Middle frontal gyrus (tissue), 1 donor: ENCODE results near the gene SRRM4.

Experiments
- DNase-seq: peaks from one replicate; pipeline ENCODE4 v3.0.0-alpha.2; 2015; ENCODE audit warnings: low spot score; ENCODE audit errors: extremely low spot score

SRRM4 gene

DNA sequence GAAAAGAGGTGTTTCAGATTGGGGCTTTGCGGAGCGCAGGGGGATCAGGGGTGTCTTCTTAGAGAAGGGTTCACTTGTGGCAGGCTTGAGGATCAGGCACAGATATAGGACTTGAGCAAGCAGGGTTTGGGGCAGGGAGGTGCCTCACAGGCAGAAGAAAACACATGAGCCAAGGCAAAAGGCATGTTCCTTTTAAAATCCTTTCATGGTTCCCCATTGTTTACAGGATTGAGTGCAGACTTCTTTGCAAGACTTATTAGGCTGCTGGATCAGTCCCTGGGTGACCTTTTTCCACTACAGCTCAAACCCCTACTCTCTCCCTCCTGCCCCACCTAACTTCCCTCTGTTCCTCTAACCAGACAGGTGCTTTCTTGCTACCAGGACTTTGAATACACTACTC, 217.1 kb downstream of the SRRM4 start:
- DNase-seq = no peak

DNA sequence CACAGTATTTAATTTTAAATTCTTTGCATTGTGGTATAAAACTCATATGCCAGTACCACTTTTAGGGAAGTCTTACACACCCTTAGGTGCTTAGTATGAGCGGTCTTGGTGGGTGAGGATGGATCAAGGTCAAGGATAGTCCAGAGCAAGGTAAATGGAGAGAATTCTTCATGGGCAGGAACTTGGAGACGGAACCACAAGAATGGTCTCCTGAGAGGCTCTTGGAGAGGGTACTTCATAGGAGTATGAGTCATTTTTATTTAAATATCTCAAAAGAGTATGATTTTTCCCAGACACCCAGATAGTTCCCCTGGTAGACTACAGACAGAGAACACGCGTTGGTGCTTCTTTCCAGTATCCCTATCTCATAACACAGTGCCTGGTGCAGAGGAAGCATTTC, 219.3 kb downstream of the SRRM4 start:
- no peak for DNase-seq

DNA sequence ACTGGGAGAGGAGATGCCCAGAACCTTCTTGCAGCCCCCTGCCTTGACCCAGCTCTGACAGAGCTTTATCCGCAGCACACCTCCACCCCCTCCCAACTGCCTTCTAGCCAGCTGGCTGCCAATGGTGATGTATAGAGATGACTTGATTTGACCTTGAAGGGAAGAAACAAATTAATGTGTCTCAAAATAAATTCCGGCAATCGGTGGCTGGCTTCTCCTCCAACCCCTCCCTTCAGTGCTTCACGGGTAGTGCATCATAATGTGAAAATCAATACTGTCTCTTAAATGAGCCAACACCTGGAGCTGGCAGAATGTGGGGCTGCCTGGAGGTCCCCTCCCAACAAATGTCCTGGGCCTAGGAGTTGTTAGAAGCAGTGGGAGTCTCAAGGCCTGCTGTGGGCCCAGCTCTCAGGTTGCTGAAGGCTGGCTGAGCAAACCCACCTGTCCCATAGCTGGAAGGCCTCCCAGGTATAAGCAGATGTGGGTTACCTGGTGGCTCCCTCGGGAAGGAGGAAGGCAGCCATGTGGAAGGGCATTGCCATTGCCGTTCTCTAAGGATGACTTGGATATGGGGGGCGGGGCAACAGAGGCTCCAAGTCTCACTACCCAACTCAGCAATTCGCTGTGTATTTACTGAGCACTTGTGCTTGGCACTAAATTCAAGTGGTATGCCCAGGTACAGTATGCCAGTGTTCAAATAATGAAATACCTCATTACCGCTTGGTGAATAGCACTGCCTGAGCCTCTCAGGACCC, 220.6 kb downstream of the SRRM4 start:
- DNase-seq = no peak

DNA sequence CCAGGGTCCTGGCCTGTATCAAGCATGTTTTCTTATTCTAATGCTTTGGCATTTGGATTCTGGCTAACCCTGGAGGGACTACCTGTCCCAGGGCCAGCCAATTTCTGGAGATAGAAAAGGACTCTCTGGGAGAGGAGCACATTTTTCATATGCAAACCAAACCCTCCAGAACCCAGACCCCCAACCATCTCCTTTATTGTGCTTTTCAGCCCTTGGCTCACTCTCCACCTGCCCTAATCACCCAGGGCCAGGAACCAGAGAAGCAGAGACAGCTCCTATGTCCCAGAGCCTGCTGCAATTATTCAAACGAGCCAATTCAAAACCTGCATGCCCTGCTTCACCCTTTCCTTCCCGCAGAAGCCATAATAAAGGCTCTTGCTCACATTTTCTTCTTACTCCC, 221.2 kb downstream of the SRRM4 start:
- DNase-seq = no peak

DNA sequence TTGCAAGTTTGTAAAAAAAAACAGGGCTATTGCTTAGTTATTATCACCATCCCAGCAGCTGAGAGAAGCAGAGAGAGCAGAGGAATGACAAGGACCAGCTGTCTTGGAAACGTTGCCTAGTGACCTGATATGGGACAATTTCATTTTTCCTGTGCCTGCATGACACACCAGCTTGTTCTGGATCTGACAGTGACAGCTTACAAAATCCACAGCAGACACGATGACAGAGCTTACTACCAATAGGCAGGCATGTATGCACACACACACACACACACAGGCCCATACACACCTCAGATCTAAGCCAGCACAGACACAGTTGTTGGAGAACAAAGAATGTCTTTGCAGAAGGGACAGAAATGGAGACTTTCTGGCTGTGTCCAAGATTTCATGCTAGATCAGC, 222.8 kb downstream of the SRRM4 start:
- no peak for DNase-seq

DNA sequence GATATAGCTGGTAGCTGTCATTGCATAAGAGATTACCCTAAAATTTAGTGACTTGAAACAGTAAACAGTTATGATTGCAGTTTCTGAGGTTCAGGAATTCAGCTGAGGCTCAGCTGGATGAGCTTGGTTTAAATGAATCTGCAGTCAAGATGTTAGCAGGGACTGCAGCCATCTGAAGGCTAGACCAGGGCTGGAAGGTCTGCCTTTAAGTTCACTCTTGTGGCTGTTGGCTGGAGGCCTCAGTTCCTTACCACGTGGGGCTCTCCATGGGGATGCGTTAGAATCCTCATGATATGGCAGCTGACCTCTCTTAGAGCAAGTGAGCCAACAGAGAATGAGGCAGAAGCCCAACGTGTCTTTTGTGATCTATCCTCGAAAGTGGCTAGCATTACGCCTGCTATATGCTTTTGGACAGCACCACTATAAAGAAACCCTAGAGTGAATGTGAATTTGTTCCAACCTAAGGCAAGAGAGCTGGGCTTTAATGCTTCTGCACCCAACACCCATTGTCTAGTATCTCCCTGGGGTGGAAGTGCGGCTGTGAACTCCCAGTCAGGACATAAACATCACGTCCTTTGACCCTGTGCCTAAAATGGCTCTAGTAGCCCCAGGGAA, 223.4 kb downstream of the SRRM4 start:
- DNase-seq = no peak

DNA sequence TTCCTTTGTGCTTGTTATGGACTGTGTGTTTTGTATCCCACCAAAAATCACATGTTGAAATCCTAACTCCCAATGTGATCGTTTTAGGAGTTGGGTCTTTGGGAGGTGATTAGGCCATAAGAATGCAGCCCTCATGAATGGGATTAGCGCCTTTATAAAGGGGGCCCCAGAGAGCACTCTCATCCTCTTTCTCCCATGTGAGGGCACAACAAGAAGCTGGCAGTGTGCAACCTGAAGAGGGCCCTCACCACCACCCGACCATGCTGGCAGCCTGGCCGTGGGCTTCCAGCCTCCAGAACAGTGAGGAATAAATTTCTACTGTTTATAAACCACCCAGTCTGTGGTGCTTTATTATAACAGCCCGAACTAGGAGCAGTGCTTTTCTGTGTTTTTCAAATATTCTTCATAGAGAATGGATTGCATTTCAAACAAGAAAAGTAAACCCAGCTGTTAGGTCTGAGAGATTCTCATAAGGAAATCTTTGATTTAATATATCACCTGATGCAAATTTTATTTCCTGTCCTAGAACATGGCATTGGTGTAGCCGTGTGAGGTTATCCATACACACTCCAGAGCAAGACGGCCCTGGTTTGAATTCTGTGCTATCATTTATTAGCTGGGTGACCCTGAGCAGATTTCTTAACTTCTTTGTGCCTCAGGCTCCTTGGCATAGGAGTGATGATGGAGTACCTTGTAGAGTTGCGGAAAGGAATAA, 225.2 kb downstream of the SRRM4 start:
- DNase-seq = no peak

DNA sequence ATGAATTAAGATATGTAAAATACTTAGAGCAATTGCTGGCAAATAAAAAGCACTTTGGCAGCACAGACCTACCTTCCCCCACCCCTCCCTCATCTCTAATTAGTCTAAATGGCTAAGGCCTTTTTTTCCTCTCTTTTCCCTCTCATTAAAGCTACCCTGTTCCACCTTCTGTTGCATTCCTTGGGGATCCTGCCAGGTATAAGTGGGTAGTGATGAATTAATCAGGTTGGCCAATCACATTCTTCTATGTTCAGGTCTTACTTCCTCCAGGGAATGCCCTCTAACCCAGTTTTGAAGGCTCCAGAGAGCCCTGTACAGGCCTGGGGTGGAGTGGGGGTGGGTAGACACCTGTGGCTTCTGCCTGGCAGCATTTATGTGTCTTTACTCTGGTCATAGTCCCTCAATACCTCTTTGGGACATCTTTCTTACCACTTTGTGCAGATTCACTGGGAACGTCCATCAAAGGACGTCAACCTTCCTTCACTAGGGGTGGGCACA, 225.8 kb downstream of the SRRM4 start:
- no peak for DNase-seq

DNA sequence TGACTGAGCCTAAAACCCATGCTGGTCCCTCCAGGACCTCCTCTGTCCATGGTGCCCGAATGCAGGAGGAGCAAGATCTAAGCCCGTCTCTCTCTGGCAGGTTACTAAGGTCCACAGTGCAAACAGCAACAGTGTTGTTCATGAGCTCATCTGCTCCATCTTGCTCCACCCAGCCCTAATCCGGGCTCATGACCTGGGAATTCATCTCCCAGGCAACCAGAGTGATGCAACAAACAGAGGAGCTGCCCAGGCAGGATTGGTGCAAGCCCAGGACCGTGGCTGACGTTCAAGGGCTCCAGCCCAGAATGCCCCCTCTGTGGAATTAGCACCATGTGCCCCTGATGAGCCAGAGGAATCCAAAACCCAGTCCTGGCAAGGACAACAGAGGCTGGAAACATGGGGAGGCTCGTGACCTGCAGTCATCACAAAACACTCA, 227.3 kb downstream of the SRRM4 start:
- DNase-seq = no peak

DNA sequence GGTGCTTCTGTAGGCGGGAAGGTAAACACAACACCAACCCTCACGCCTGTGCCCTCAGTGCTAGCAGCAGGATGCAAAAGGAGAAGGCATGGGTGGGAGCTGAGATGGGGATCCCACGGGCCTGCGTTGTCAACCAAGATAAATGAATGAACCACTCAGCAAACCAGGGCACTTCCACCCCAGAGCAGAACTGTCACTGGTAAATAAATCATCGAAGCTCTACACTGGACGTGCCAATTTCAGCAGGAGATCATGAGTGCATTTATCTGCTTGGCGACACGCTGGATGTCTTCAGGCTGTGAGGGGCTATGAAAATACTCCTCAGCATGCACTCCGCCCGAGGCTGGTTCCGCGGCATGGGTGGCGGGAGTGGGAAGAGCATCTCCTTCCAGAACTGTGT, 230.5 kb downstream of the SRRM4 start:
- DNase-seq = no peak
